PC-9 (cell line): ENCODE results near the gene PHLPP1. TPM values are rescaled to one million over a fixed set of nuclear protein-coding genes. Genes with fewer than 3 reads are reported as not detected.

Experiments used
- BruUV-seq: library from RNA; stranded (reverse); fragments of 400-500 nt; replicated peaks from 2 replicates; lab custom pipeline; 2021; lab: Mats Ljungman, UMichigan
- CTCF ChIA-PET: fragments of 300-600 bp; sonication (Branson Sonifier 250); formaldehyde crosslinking; loops from one replicate; lab custom pipeline; 2022; ENCODE audit warnings: antibody characterized with exemption; lab: Charles Lee
- POLR2A ChIA-PET: fragments of 300-600 bp; sonication (Branson Sonifier 250); formaldehyde crosslinking; loops from one replicate; lab custom pipeline; 2022; ENCODE audit warnings: antibody characterized with exemption; ENCODE audit not compliant: unreplicated experiment; lab: Charles Lee
- DNase-seq, 2 experiments: peaks; one replicate each; pipeline versions ENCODE4 v3.0.0 to v3.0.0-alpha.2; 2015 to 2022; ENCODE audit warnings: mixed read lengths in 1 of 2
- H2AFZ ChIP-seq: fragments of 200-600 bp; sonication (generic); 2 replicates; pipeline ENCODE4 v1.8.1; 2017; ENCODE audit warnings: antibody characterized with exemption
- H3F3A ChIP-seq: fragments of 200-600 bp; sonication (generic); 2 replicates; pipeline ENCODE4 v1.8.1; 2017; ENCODE audit warnings: antibody characterized with exemption, mild to moderate bottlenecking, low read depth; ENCODE audit not compliant: insufficient read depth
- H3K27ac ChIP-seq: fragments of 200-600 bp; sonication (generic); 2 replicates; pipeline ENCODE4 v1.6.1; 2016; ENCODE audit warnings: mixed run types
- H3K27me3 ChIP-seq: fragments of 200-600 bp; sonication (generic); 2 replicates; pipeline ENCODE4 v1.6.1; 2016; ENCODE audit warnings: low read depth, mixed run types; ENCODE audit not compliant: insufficient read depth
- H3K36me3 ChIP-seq: fragments of 200-600 bp; sonication (generic); 2 replicates; pipeline ENCODE4 v1.6.1; 2016; ENCODE audit warnings: low read depth, mixed run types
- H3K4me1 ChIP-seq: fragments of 200-600 bp; sonication (generic); replicated peaks from 2 replicates; pipeline ENCODE4 v1.6.1; 2016; ENCODE audit warnings: mixed run types; ENCODE audit not compliant: insufficient read depth
- H3K4me2 ChIP-seq: fragments of 200-600 bp; sonication (generic); 2 replicates; pipeline ENCODE4 v1.6.1; 2017; ENCODE audit warnings: mixed run types
- H3K4me3 ChIP-seq: fragments of 200-600 bp; sonication (generic); 2 replicates; pipeline ENCODE4 v1.6.1; 2016; ENCODE audit warnings: mixed run types
- H3K79me2 ChIP-seq: fragments of 200-600 bp; sonication (generic); 2 replicates; pipeline ENCODE4 v1.6.1; 2017; ENCODE audit warnings: low read depth, mixed run types
- H3K9me2 ChIP-seq: fragments of 200-600 bp; sonication (generic); 2 replicates; pipeline ENCODE4 v1.8.1; 2017; ENCODE audit warnings: mild to moderate bottlenecking; ENCODE audit not compliant: insufficient read depth
- H3K9me3 ChIP-seq: fragments of 200-600 bp; sonication (generic); 2 replicates; pipeline ENCODE4 v1.8.1; 2016; ENCODE audit warnings: low read depth; ENCODE audit not compliant: insufficient read depth
- H4K20me1 ChIP-seq: fragments of 200-600 bp; sonication (generic); 2 replicates; pipeline ENCODE4 v1.8.1; 2017; ENCODE audit not compliant: insufficient read depth
- CTCF ChIP-seq: fragments of 200-600 bp; sonication (generic); conservative IDR thresholded peaks from 2 replicates; pipeline ENCODE4 v1.6.1; 2017; ENCODE audit warnings: mixed run types, antibody characterized with exemption, mild to moderate bottlenecking, moderate library complexity
- EZH2 ChIP-seq: fragments of 200-600 bp; sonication (generic); IDR thresholded peaks from 2 replicates; pipeline ENCODE4 v1.8.0; 2017; ENCODE audit warnings: antibody characterized with exemption, low read depth
- intact Hi-C: fragments of 100-400 bp; cut with micrococcal nuclease; formaldehyde crosslinking; loops from one replicate; pipeline ENCODE4 v1.10.0; 2022; ENCODE audit not compliant: unreplicated experiment
- total RNA-seq: library from RNA; stranded (reverse); gene quantifications from 2 replicates; pipeline ENCODE4 v1.2.3, GENCODE V29; 2021

The PHLPP1 gene
- total RNA-seq, 1 experiment from 2014 or later: 21.1 TPM

DNA sequence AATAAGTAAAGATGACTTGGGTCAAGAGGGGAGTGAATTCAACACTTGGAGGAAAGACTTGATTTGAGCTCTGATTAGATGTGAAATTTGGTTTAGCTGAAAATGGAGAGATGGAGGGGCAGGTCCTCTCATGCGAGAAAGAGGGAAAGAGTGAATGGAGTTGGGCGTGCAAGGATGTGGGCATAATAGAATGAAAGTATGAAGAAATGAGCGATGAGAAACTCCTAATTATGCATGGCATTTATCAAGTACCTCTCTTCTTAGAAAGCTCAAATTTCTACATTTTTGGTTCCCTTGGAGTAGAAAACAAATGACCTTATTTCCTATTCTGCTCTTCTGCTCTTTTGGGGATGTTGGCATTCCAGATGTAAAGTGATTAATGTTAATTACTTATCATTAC is 161.5 kb downstream of the PHLPP1 start:
- Histone ChIP-seq H3K27ac (peak overlapping the region; percentile 95), H3K4me3 (no peak overlapping the region)
- POLR2A ChIA-PET: interaction anchor here (0.6 kb wide), 1 partner anchor 1028 kb away, joined by 3 read pairs; no protein-coding TSS in a partner anchor

GRCh38 chr18:62877411-62878221 is 162.3 kb downstream of the PHLPP1 start:
- BruUV-seq: no TSS peak
- intact Hi-C loops: no loop called here
- peaks cover 51% of the 10 kb centered on the region for H3K79me2 ChIP-seq
- CTCF ChIA-PET: interaction anchor here (0.6 kb wide), 1 partner anchor 56 kb away, joined by 5 read pairs; no protein-coding TSS in a partner anchor
- H3K27ac ChIP-seq: peak overlapping the region; percentile 95
- peaks cover 8% of the 10 kb centered on the region; the same call in 1 of the 2 replicates for H3K36me3 ChIP-seq
- H3K4me2 ChIP-seq: peak overlapping the region; percentile 66; the same call in 1 of the 2 replicates
- no peak for DNase-seq
- H3F3A ChIP-seq: peaks cover 52% of the 10 kb centered on the region
- no peaks in the 10 kb centered on the region for H4K20me1 ChIP-seq
- H3K4me1 ChIP-seq: peaks cover 77% of the 10 kb centered on the region
- H3K4me3 ChIP-seq: no peak overlapping the region
- TF ChIP-seq CTCF: no peak
- no peaks in the 10 kb centered on the region for H3K9me2 ChIP-seq
- no peaks in the 10 kb centered on the region for H3K27me3 ChIP-seq
- no peaks in the 10 kb centered on the region for H3K9me3 ChIP-seq
- no peak overlapping the region for H2AFZ ChIP-seq
- POLR2A ChIA-PET: interaction anchor here (0.5 to 0.7 kb wide), 2 partner anchors 136 to 243 kb away, joined by 4 to 5 read pairs; no protein-coding TSS in a partner anchor

More for the DNA sequence above, 161.5 kb downstream of the PHLPP1 start:
- Histone ChIP-seq H3K9me2 (no peaks in the 10 kb centered on the region), H3K4me2 (peak overlapping the region; percentile 66), H3K27me3 (no peaks in the 10 kb centered on the region), H3F3A (peaks cover 44% of the 10 kb centered on the region), H3K79me2 (peaks cover 51% of the 10 kb centered on the region), H3K36me3 (peaks cover 8% of the 10 kb centered on the region; the same call in 1 of the 2 replicates), H3K9me3 (no peaks in the 10 kb centered on the region), H2AFZ (no peak overlapping the region), H4K20me1 (no peaks in the 10 kb centered on the region), H3K4me1 (peaks cover 69% of the 10 kb centered on the region)
- BruUV-seq: no TSS peak
- CTCF ChIA-PET: no interaction called here
- intact Hi-C loops: no loop called here
- DNase-seq: no peak
- TF ChIP-seq CTCF (no peak), EZH2 (no peak)

DNA sequence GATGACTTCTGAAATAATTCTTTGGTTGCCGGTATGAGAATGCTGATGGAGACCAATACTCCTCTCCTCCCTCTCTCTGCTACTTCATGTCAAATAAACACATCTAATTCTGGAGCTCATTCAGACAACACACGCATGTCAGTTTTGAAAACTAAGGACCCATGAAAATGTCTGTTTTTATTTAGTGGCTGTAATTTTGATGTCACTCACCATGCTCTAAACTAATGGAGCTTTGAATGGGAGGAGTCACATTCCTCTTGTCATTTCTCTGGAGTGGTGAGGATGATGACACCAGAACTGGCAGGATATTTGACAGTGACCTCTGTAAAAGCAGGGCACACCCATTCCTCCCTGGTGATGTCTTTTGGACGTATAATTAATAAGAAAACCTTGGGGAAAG is 163.0 kb downstream of the PHLPP1 start:
- CTCF ChIA-PET: interaction anchor here (0.6 kb wide), 1 partner anchor 57 kb away, joined by 5 read pairs; no protein-coding TSS in a partner anchor
- peaks cover 84% of the 10 kb centered on the region for H3K4me1 ChIP-seq
- no peak overlapping the region for H3K4me2 ChIP-seq
- intact Hi-C loops: no loop called here
- H3F3A ChIP-seq: peaks cover 48% of the 10 kb centered on the region
- peaks cover 51% of the 10 kb centered on the region for H3K79me2 ChIP-seq
- peak overlapping the region; percentile 95; the same call in 1 of the 2 replicates for H3K27ac ChIP-seq
- no peak for DNase-seq
- H2AFZ ChIP-seq: no peak overlapping the region
- no peaks in the 10 kb centered on the region for H4K20me1 ChIP-seq
- H3K9me3 ChIP-seq: no peaks in the 10 kb centered on the region
- no peak for TF ChIP-seq CTCF
- no peak for TF ChIP-seq EZH2
- no TSS peak for BruUV-seq
- POLR2A ChIA-PET: interaction anchor here (0.5 kb wide), 1 partner anchor 137 kb away, joined by 4 read pairs; no protein-coding TSS in a partner anchor
- no peaks in the 10 kb centered on the region for H3K27me3 ChIP-seq
- no peak overlapping the region for H3K4me3 ChIP-seq
- no peaks in the 10 kb centered on the region for H3K9me2 ChIP-seq
- H3K36me3 ChIP-seq: peaks cover 8% of the 10 kb centered on the region; the same call in 1 of the 2 replicates
